SHP77 treated with DMSO at 0.1 percent for 48 hours (cell line): ENCODE data around the gene ZFX.

Experiments used
- DNase-seq: peaks from one replicate; lab custom pipeline; 2025; lab: John Stamatoyannopoulos, UW

Gene ZFX

GRCh38 chrX:24202465-24203031 is 53.0 kb downstream of the ZFX start:
- DNase-seq = no peak

- no peak for DNase-seq
These were observed 53.7 kb downstream of the ZFX start for GRCh38 chrX:24203072-24203808.

DNA sequence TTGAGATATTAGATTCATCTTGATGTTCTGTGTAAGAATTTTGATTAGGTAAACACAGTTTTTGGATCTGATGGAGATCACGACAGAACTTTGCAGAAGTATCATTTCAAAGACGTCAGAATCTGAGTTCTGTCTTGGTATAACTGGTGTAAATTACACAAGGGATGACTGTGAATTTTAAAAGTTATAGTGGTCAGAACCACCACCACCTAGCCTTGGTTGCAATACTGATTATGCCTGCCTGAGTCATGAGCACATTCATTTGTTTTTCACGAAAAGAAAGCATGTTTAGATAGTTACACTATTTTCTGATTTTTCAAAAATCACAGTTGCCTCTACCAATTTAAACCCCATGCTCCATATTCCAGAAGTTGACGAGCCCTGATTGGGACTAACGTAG is 54.8 kb downstream of the ZFX start:
- no peak for DNase-seq

- no peak for DNase-seq
These were observed 55.4 kb downstream of the ZFX start for GRCh38 chrX:24204958-24205357.

- no peak for DNase-seq
These were observed 58.3 kb downstream of the ZFX start for GRCh38 chrX:24207826-24208225.

GRCh38 chrX:24208496-24209240 is 59.1 kb downstream of the ZFX start:
- DNase-seq = no peak

DNA sequence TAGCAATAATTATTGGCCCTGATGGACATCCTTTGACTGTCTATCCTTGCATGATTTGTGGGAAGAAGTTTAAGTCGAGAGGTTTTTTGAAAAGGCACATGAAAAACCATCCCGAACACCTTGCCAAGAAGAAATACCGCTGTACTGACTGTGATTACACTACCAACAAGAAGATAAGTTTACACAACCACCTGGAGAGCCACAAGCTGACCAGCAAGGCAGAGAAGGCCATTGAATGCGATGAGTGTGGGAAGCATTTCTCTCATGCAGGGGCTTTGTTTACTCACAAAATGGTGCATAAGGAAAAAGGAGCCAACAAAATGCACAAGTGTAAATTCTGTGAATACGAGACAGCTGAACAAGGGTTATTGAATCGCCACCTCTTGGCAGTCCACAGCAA is 60.7 kb downstream of the ZFX start:
- DNase-seq = no peak

DNA sequence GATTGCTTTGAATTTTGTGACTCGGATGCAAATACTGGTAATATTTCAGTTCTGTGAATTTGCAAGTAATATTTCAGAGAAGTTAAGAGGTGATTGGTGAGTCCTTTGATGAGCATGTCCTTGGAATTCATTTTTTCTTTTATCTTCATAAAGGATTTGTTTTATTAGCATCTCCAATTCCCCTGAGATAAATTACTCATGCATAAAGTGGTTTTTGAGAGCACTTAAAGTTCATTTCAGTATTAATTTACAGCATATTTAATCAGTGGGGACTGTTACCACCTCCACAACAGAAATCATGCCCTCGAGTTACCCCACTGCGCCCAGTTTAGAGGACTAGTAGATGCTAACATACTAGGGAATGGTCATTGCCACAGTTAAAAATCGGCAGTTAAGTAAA is 65.0 kb downstream of the ZFX start:
- DNase-seq = no peak

DNA sequence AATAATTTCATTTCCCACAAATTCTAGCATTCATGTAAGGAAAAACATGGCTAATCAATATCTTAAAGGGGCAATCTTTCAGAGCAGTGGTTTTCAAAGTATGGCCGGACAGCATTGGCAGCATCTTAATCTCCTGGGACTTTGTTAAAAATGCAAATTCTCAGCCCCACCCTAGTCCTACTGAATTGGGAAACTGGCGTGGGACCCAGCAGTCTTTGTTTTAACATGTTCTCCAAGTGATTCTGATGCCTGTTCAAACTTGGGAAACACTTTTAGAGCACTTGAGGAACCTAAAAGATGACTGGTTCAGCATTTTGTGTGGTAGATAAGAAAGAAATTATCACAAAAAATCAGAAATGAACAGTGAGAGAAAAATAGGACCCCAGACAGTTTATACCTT is 65.7 kb downstream of the ZFX start:
- no peak for DNase-seq

DNA sequence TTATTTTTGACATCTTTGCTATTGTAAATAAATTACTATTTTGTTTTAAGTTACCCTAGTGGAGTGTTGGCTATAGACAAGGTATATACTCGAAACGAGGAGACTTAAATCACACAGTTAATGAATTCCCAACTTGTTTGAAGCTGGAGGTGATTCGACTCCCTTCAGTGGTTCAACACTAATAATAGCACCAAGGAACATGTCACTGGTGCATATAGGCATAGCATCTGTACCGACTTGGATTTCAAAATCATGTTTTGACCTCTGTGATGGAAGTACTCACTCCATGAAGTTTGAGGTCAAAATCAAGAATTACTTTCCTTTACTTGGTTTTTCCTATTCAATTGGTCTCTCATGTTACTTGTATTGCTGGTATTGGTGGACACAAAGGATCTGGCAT is 66.5 kb downstream of the ZFX start:
- no peak for DNase-seq

- no peak for DNase-seq
These were observed 67.3 kb downstream of the ZFX start for GRCh38 chrX:24216827-24217226.

DNA sequence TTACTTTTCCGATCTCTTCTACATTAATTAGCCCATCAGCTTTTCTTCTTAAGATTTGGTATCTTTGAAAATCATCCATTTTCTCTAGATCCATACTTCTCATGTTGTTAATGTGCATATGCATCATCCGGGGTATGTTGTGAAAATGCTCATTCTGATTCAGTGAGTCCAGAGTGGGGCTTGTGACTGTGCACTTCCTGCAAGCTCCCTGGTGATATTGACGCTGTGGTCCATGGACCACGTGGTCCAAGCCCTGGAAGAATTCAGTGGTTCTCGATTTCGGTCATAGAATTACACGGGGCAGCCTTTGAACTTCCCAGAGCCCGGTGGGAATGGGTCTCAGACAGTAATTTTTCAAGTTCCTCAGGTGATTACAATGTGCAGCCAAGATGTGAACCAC is 69.8 kb downstream of the ZFX start:
- DNase-seq = no peak

- no peak for DNase-seq
These were observed 72.3 kb downstream of the ZFX start for GRCh38 chrX:24221872-24222271.

DNA sequence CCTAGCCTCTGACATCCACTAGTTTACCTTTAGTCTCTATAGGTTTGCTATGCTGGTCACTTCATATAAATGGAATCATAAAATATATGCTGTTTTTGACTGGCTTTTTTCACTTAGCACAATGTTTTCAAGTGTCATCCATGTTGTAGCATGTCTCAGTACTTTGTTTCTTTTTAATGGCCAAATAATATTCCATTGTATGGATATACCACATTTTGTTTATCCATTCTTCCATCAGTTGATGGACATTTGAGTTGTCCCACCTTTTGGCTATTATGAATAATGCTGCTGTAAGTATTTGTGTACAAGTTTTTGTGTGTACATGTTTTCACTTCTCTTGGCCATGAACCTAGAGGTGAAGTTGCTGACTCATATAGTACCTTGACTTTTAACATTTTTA is 75.7 kb downstream of the ZFX start:
- no peak for DNase-seq

- DNase-seq = no peak
These were observed 76.6 kb downstream of the ZFX start for GRCh38 chrX:24226176-24226575.

- no peak for DNase-seq
These were observed 79.1 kb downstream of the ZFX start for GRCh38 chrX:24228596-24228995.

- DNase-seq = no peak
These were observed 79.9 kb downstream of the ZFX start for GRCh38 chrX:24229400-24229879.

GRCh38 chrX:24229976-24230375 is 80.4 kb downstream of the ZFX start:
- no peak for DNase-seq

- DNase-seq = no peak
These were observed 81.6 kb downstream of the ZFX start for GRCh38 chrX:24231131-24231540.

- DNase-seq = no peak
These were observed 82.2 kb downstream of the ZFX start for GRCh38 chrX:24231641-24232179.

- DNase-seq = no peak
These were observed 83.3 kb downstream of the ZFX start for GRCh38 chrX:24232796-24233195.

DNA sequence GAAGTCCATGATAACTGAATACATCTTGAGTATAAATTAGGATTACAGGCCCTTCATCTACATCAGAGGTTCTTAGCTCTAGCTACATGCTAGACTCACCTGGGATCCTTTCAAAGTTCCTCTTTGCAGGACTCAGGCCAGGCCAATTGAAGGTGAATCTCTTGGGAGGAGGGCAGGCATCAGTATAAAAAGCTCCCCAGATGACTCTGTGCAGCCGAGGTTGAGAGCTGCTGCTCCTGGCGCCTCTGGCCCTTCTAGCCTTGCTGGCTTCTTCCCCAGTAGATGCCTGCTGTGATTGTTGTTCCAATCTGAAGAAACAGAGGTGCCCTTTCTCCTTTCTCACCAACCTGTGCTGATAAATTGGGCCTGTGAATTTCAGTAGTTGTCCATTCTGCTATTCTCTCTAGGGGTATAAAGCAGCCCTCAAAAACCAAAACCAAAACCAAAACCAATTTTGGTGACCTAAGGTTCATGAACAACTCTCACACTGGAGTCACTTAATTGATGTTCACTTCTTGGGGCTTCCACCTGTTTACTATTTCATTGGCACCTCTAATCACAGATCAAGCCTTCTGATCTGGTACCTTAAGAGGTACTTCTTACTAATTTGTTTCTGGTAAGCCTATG is 85.7 kb downstream of the ZFX start:
- DNase-seq = no peak
